ENCODE data around the gene EEF2KMT.
A peak's percentile ranks its signal among the peaks of the same experiment; 100 is the strongest.
"Not testable (repeated sequence)": the region's sequence is repeated elsewhere in the genome, so short reads cannot be mapped to it uniquely, and the experiment has no call there.

Gene EEF2KMT

GRCh38 chr16:5070431-5071186 lies 27.0 kb downstream of the EEF2KMT start:
- no peak for DNase-seq

- DNase-seq = no peak
These were observed 27.7 kb downstream of the EEF2KMT start for GRCh38 chr16:5069854-5070253.

- DNase-seq = no peak
These were observed 28.5 kb downstream of the EEF2KMT start for GRCh38 chr16:5069048-5069447.

- no peak for DNase-seq
These were observed 31.1 kb downstream of the EEF2KMT start for GRCh38 chr16:5066511-5066910.

GRCh38 chr16:5065813-5066212 lies 31.8 kb downstream of the EEF2KMT start, which contains the start of gene C16orf89:
TSS of gene C16orf89 (minus strand) at chr16:5065956. CDS start at chr16:5065908, 48 bp downstream.
- peak in 11 of 14 donors; percentile 2 to 83 (median 59) for DNase-seq

GRCh38 chr16:5065326-5065725 lies 32.3 kb downstream of the EEF2KMT start:
- no peak for DNase-seq

GRCh38 chr16:5064915-5065314 lies 32.7 kb downstream of the EEF2KMT start:
- DNase-seq = no peak

- DNase-seq = no peak
These were observed 34.5 kb downstream of the EEF2KMT start for GRCh38 chr16:5062790-5063765.

GRCh38 chr16:5062051-5062450 lies 35.5 kb downstream of the EEF2KMT start:
- no peak for DNase-seq

- DNase-seq = no peak
These were observed 37.4 kb downstream of the EEF2KMT start for GRCh38 chr16:5060073-5060641.

- no peak for DNase-seq
These were observed 38.1 kb downstream of the EEF2KMT start for GRCh38 chr16:5059386-5060072.

- peak in 2 of 14 donors; percentile 5 to 44 for DNase-seq
These were observed 39.1 kb downstream of the EEF2KMT start for GRCh38 chr16:5058476-5058875.

GRCh38 chr16:5056352-5056751 lies 41.2 kb downstream of the EEF2KMT start:
- no peak for DNase-seq

- no peak for DNase-seq
These were observed 42.4 kb downstream of the EEF2KMT start for GRCh38 chr16:5054876-5055865.

- DNase-seq = no peak
These were observed 50.7 kb downstream of the EEF2KMT start for GRCh38 chr16:5046914-5047313.

- DNase-seq = no peak
These were observed 52.0 kb downstream of the EEF2KMT start for GRCh38 chr16:5045499-5046115.

- DNase-seq = not testable (repeated sequence)
These were observed 53.0 kb downstream of the EEF2KMT start for GRCh38 chr16:5044581-5044980.

GRCh38 chr16:5044011-5044540 lies 53.5 kb downstream of the EEF2KMT start:
- DNase-seq = no peak

- no peak for DNase-seq
These were observed 54.9 kb downstream of the EEF2KMT start for GRCh38 chr16:5042574-5043171.

GRCh38 chr16:5041600-5042133 lies 55.9 kb downstream of the EEF2KMT start:
- DNase-seq = no peak
